Esophagus squamous epithelium (tissue), 4 donors: ENCODE measurements around the gene NKD2.

ENCODE experiments used
- POLR2A ChIP-seq, 4 donors: fragments of 450-650 bp; IDR thresholded peaks; one replicate each; pipeline ENCODE4 v1.6.1; 2017; ENCODE audit warnings: antibody characterized with exemption in 4 of 4, mild to moderate bottlenecking in 4 of 4, moderate library complexity in 3 of 4
- TF ChIP-seq, protein P1 (sequence below), 6 experiments: fragments of 450-650 bp in 4 of 6; fragments of 200-600 bp in 2 of 6; sonication (generic) in 2 of 6; IDR thresholded peaks; one replicate each; pipeline ENCODE4 v1.5.1; 2016 to 2019; ENCODE audit warnings: antibody characterized with exemption in 6 of 6, mild to moderate bottlenecking in 4 of 6, moderate library complexity in 4 of 6

DNA sequence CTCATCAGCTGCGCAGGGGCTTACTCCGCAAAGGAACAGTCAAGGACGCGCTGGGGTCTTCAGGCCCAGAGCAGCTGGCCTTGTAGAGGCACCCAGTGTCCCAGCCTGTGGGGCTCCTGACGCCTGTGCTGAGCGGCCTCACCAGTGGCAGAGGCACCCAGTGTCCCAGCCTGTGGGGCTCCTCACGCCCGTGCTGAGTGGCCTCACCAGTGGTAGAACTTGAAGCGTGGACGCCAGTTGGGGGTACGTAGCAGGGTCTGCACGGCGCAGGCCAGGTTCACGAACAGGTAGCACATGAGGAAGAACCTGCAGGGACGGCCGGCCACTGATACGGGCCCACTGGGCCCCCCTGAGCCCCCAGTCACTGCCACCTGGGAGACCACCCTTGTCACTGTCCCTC is 67.3 kb downstream of the NKD2 start:
- TF ChIP-seq, protein P1, sequence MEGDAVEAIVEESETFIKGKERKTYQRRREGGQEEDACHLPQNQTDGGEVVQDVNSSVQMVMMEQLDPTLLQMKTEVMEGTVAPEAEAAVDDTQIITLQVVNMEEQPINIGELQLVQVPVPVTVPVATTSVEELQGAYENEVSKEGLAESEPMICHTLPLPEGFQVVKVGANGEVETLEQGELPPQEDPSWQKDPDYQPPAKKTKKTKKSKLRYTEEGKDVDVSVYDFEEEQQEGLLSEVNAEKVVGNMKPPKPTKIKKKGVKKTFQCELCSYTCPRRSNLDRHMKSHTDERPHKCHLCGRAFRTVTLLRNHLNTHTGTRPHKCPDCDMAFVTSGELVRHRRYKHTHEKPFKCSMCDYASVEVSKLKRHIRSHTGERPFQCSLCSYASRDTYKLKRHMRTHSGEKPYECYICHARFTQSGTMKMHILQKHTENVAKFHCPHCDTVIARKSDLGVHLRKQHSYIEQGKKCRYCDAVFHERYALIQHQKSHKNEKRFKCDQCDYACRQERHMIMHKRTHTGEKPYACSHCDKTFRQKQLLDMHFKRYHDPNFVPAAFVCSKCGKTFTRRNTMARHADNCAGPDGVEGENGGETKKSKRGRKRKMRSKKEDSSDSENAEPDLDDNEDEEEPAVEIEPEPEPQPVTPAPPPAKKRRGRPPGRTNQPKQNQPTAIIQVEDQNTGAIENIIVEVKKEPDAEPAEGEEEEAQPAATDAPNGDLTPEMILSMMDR (IDR thresholded peaks at IDR 0.05), result no peak
- TF ChIP-seq POLR2A (IDR thresholded peaks at IDR 0.05), result no peak
